Osteoblast (primary cell): ENCODE measurements around the gene IL31. TPM values are rescaled to one million over a fixed set of nuclear protein-coding genes. Genes with fewer than 3 reads are reported as not detected.

Experiments used
- DNase-seq: peaks from one replicate; pipeline ENCODE4 v3.0.0; 2011; ENCODE audit warnings: low spot score, mixed read lengths; ENCODE audit not compliant: insufficient read length; ENCODE audit errors: missing footprints
- H2AFZ ChIP-seq: 2 replicates; pipeline ENCODE4 v1.6.0; 2011; ENCODE audit warnings: mild to moderate bottlenecking, low read length
- H3K27ac ChIP-seq: 2 replicates; pipeline ENCODE4 v1.5.1; 2011; ENCODE audit warnings: mild to moderate bottlenecking, low read depth, low read length, moderate library complexity
- H3K27me3 ChIP-seq: 2 replicates; pipeline ENCODE4 v1.6.0; 2012; ENCODE audit warnings: mild to moderate bottlenecking, control low read depth, inconsistent platforms, low read length, moderate library complexity; ENCODE audit not compliant: insufficient read depth
- H3K36me3 ChIP-seq: 2 replicates; pipeline ENCODE4 v1.5.1; 2011; ENCODE audit warnings: mild to moderate bottlenecking, low read length, control low read depth, moderate library complexity; ENCODE audit not compliant: insufficient read depth
- H3K4me1 ChIP-seq: 2 replicates; pipeline ENCODE4 v1.5.1; 2011; ENCODE audit warnings: mild to moderate bottlenecking, low read length, control low read depth, moderate library complexity; ENCODE audit not compliant: insufficient read depth
- H3K4me2 ChIP-seq: 2 replicates; pipeline ENCODE4 v1.6.0; 2011; ENCODE audit warnings: mild to moderate bottlenecking, low read length; ENCODE audit not compliant: insufficient read depth
- H3K4me3 ChIP-seq: fragments of 200-600 bp; sonication (generic); 3 replicates; pipeline ENCODE4 v1.5.1; 2012; ENCODE audit warnings: mild to moderate bottlenecking, low read length, inconsistent platforms; ENCODE audit not compliant: insufficient read depth
- H3K79me2 ChIP-seq: 2 replicates; pipeline ENCODE4 v1.6.0; 2012; ENCODE audit warnings: mild to moderate bottlenecking, low read length, control low read depth, inconsistent platforms; ENCODE audit not compliant: insufficient read depth
- H3K9me3 ChIP-seq: 2 replicates; pipeline ENCODE4 v1.5.1; 2011; ENCODE audit warnings: low read depth, low read length, control low read depth
- H4K20me1 ChIP-seq: 2 replicates; pipeline ENCODE4 v1.6.0; 2012; ENCODE audit warnings: mild to moderate bottlenecking, low read length, control low read depth; ENCODE audit not compliant: insufficient read depth
- total RNA-seq: library from RNA; depleted of rRNA; stranded (reverse); fragments of >200 nt; gene quantifications from 2 replicates; pipeline ENCODE4 v1.2.3, GENCODE V29; 2012
- TF ChIP-seq, protein P1 (sequence below): IDR thresholded peaks from 2 replicates; pipeline ENCODE4 v1.5.1; 2011; ENCODE audit warnings: mild to moderate bottlenecking, low read depth, low read length, moderate library complexity; ENCODE audit errors: extremely low read depth

The IL31 gene
- total RNA-seq, 1 donor, result not detected

DNA sequence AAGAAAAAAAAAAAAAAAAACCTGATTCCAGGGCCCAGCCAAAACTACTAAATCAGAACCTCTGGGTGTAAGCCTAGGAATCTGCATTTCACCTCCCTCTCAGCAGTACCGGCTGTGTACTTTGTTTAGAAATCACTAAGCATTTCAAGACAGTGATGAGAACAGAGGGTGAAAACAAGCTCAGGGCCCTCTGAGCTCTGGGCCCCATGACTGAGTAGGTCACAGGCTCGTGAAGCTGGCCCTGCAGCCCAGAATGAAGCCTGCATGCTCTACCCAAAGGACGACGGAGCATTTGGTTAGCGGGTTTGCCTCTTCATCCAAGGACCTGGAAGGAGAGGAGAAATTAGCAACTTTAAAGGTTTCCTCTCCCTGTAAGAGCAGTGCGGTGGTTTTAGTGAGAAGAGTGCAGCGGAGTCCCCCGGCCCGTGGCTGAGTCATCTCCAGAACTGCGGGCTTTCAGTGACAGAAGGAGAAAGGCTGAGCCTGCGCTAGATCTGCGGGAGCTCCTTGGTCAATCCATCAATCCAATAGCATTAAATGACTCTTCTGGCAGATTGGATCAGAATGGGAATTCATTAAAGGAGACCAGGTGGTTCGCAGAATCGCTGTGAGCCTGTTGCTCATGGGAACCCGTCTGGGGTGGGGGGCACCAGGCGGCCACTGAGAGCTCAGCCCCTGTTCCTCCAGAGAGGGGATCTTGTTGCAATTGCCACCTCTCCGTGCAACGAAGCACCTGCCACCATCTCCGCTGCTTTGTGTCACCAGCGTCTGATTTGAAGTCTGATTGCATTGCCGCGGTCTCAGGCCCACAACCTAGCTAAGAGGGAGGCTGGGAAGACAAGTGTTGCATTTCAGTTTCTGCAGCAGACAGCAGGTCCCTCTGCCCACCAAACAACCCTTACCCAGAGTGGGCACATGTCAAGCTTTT, 7.3 kb downstream of the IL31 start:
- H3K4me3 ChIP-seq, result no peak overlapping the region
- TF ChIP-seq, protein P1, sequence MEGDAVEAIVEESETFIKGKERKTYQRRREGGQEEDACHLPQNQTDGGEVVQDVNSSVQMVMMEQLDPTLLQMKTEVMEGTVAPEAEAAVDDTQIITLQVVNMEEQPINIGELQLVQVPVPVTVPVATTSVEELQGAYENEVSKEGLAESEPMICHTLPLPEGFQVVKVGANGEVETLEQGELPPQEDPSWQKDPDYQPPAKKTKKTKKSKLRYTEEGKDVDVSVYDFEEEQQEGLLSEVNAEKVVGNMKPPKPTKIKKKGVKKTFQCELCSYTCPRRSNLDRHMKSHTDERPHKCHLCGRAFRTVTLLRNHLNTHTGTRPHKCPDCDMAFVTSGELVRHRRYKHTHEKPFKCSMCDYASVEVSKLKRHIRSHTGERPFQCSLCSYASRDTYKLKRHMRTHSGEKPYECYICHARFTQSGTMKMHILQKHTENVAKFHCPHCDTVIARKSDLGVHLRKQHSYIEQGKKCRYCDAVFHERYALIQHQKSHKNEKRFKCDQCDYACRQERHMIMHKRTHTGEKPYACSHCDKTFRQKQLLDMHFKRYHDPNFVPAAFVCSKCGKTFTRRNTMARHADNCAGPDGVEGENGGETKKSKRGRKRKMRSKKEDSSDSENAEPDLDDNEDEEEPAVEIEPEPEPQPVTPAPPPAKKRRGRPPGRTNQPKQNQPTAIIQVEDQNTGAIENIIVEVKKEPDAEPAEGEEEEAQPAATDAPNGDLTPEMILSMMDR, result no peak
- no peak for DNase-seq
- H3K4me1 ChIP-seq, result no peaks in the 10 kb centered on the region
- H3K4me2 ChIP-seq, result no peak overlapping the region
- no peak overlapping the region for H3K27ac ChIP-seq
- H3K79me2 ChIP-seq, result no peaks in the 10 kb centered on the region
- no peaks in the 10 kb centered on the region for H3K9me3 ChIP-seq
- H3K27me3 ChIP-seq, result peaks cover 5% of the 10 kb centered on the region
- H3K36me3 ChIP-seq, result no peaks in the 10 kb centered on the region
- H2AFZ ChIP-seq, result no peak overlapping the region
- no peaks in the 10 kb centered on the region for H4K20me1 ChIP-seq

DNA sequence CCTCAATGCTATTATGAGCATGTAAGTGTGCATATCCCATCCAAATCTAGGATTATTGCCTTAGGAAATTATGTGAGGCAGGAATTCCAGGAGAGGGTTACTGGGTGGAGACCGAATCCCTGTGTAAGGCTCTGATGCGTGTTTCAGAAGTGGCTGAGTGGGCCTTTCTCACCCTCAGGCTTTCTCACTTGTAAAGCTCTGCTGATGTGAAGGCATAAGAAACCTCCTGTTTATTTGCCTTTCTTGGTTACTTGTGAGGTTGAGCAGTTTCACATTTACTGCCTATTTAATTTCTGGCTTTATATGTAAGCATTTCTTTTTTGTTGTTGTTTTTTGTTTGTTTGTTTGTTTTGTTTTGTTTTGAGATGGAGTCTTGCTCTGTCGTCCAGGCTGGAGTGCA, 11.0 kb downstream of the IL31 start:
- no peaks in the 10 kb centered on the region for H3K36me3 ChIP-seq
- H3K27me3 ChIP-seq, result peaks cover 5% of the 10 kb centered on the region
- H4K20me1 ChIP-seq, result no peaks in the 10 kb centered on the region
- H3K79me2 ChIP-seq, result no peaks in the 10 kb centered on the region
- H3K4me2 ChIP-seq, result no peak overlapping the region
- H3K4me1 ChIP-seq, result no peaks in the 10 kb centered on the region
- no peak overlapping the region for H3K4me3 ChIP-seq
- DNase-seq, result no peak
- H3K27ac ChIP-seq, result no peak overlapping the region
- no peak overlapping the region for H2AFZ ChIP-seq
- no peaks in the 10 kb centered on the region for H3K9me3 ChIP-seq
- TF ChIP-seq, protein P1, result no peak

DNA sequence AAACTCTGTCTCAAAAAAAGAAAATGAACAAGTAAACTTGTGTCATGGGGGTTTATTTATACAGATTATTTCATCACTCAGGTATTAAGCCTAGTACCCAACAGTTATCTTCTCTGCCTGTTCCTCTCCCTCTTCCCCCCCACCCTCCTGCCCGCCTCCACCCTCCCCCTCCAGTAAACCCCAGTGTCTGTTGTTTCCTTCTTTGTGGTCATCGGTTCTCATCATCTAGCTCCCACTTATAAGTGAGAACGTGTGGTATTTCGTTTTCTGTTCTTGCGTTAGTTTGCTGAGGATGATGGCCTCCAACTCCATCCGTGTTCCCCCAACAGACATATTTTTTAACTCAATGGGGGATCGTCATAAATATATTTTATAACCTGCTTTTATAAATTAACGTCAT, 12.3 kb downstream of the IL31 start:
- H3K4me1 ChIP-seq, result no peaks in the 10 kb centered on the region
- H3K79me2 ChIP-seq, result no peaks in the 10 kb centered on the region
- H4K20me1 ChIP-seq, result no peaks in the 10 kb centered on the region
- H3K4me2 ChIP-seq, result no peak overlapping the region
- no peak overlapping the region for H3K27ac ChIP-seq
- no peak overlapping the region for H2AFZ ChIP-seq
- TF ChIP-seq, protein P1, result no peak
- H3K27me3 ChIP-seq, result peaks cover 5% of the 10 kb centered on the region
- H3K9me3 ChIP-seq, result no peaks in the 10 kb centered on the region
- no peaks in the 10 kb centered on the region for H3K36me3 ChIP-seq
- no peak for DNase-seq
- H3K4me3 ChIP-seq, result no peak overlapping the region

DNA sequence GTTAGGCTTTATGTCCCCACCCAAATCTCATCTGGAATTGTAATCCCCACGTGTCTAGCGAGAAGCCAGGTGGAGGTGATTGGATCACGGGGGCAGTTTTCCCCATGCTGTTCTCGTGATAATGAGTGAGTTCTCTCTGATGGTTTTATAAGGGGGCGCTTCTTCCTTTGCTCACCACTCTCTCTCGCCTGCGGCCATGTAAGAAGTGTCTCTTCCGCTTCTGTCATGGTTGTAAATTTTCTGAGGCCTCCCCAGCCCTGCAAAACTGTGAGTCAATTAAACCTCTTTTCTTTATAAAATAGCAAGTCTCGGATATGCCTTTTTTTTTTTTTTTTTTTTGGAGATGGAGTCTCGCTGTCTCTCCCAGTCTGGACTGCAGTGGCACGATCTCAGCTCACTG, 13.3 kb downstream of the IL31 start:
- Histone ChIP-seq H3K27ac (no peak overlapping the region), H3K4me1 (no peaks in the 10 kb centered on the region), H4K20me1 (no peaks in the 10 kb centered on the region), H3K27me3 (peaks cover 8% of the 10 kb centered on the region), H3K36me3 (no peaks in the 10 kb centered on the region), H3K4me3 (no peak overlapping the region), H3K79me2 (no peaks in the 10 kb centered on the region), H2AFZ (no peak overlapping the region), H3K4me2 (no peak overlapping the region), H3K9me3 (no peaks in the 10 kb centered on the region)
- TF ChIP-seq, protein P1, result no peak
- no peak for DNase-seq
